H1 (cell line): Measurements from ENCODE around the gene INSYN1. TPM values are rescaled to one million over a fixed set of nuclear protein-coding genes. Genes with fewer than 3 reads are reported as not detected.

Source experiments
- CTCF ChIA-PET: fragments of 300-600 bp; sonication (Branson Sonifier 250); formaldehyde crosslinking; loops from one replicate; lab custom pipeline; 2021; ENCODE audit not compliant: partially characterized antibody; lab: Charles Lee
- POLR2A ChIA-PET: fragments of 300-600 bp; sonication (Branson Sonifier 250); formaldehyde crosslinking; loops from one replicate; lab custom pipeline; 2021; ENCODE audit warnings: inconsistent platforms; ENCODE audit not compliant: partially characterized antibody; lab: Charles Lee
- DNase-seq, 2 experiments: peaks; one replicate each; pipeline versions ENCODE4 v3.0.0 to v3.0.0-alpha.2; 2010 to 2022; ENCODE audit warnings: low spot score in 2 of 2, low read depth in 1 of 2, mixed read lengths in 1 of 2
- FAIRE-seq: peaks from 2 replicates; lab custom pipeline; 2011; peaks lifted over from hg19 to GRCh38; lab: Jason Lieb, UNC
- H2AFZ ChIP-seq: 2 replicates; pipeline ENCODE4 v1.8.1; 2012; ENCODE audit warnings: low read length, inconsistent platforms
- H2AK5ac ChIP-seq: 2 replicates; pipeline ENCODE4 v1.6.1; 2013; ENCODE audit warnings: low read depth, low read length
- H2BK120ac ChIP-seq: replicated peaks from 2 replicates; pipeline ENCODE3; 2013; ENCODE audit warnings: low read depth, low read length, inconsistent platforms
- H2BK12ac ChIP-seq: 2 replicates; pipeline ENCODE4 v1.6.1; 2013; ENCODE audit warnings: low read depth, low read length
- H2BK15ac ChIP-seq: 2 replicates; pipeline ENCODE4 v1.6.1; 2013; ENCODE audit warnings: low read length
- H2BK20ac ChIP-seq: 2 replicates; pipeline ENCODE4 v1.6.1; 2013; ENCODE audit warnings: low read length
- H2BK5ac ChIP-seq: 2 replicates; pipeline ENCODE4 v1.6.1; 2013; ENCODE audit warnings: low read depth, low read length
- H3K14ac ChIP-seq: 2 replicates; pipeline ENCODE4 v1.6.1; 2013; ENCODE audit warnings: inconsistent platforms; ENCODE audit not compliant: insufficient read length
- H3K18ac ChIP-seq: 2 replicates; pipeline ENCODE4 v1.6.1; 2013; ENCODE audit warnings: low read length; ENCODE audit errors: extremely low read depth
- H3K23ac ChIP-seq: 2 replicates; pipeline ENCODE4 v1.6.1; 2013; ENCODE audit warnings: inconsistent platforms; ENCODE audit not compliant: insufficient read length
- H3K23me2 ChIP-seq: 2 replicates; pipeline ENCODE4 v1.6.1; 2013; ENCODE audit warnings: low read depth, low read length
- H3K27ac ChIP-seq: 2 replicates; pipeline ENCODE4 v1.6.1; 2011; ENCODE audit warnings: low read depth, low read length, inconsistent platforms
- H3K27me3 ChIP-seq, 4 experiments: replicated peaks in 1 of 4; 1 replicate in 1 of 4; 2 replicates in 3 of 4; pipeline versions ENCODE4 v1.6.1 to v1.8.1; 2011 to 2013; ENCODE audit warnings: low read length in 3 of 4, mild to moderate bottlenecking in 3 of 4, inconsistent platforms in 2 of 4, mixed read lengths in 2 of 4, moderate library complexity in 1 of 4; ENCODE audit not compliant: control insufficient read depth in 3 of 4, insufficient read depth in 3 of 4; ENCODE audit errors: extremely low read depth in 1 of 4
- H3K36me3 ChIP-seq, 4 experiments: 2 replicates each; pipeline versions ENCODE4 v1.6.1 to v1.8.1; 2011 to 2013; ENCODE audit warnings: mild to moderate bottlenecking in 4 of 4, low read length in 3 of 4, moderate library complexity in 2 of 4, control low read depth in 1 of 4, inconsistent platforms in 1 of 4; ENCODE audit not compliant: insufficient read depth in 4 of 4, control insufficient read depth in 2 of 4
- H3K4ac ChIP-seq: replicated peaks from 2 replicates; pipeline ENCODE3; 2013; ENCODE audit warnings: low read length, low read depth, mixed read lengths, inconsistent platforms; ENCODE audit not compliant: insufficient read length
- H3K4me1 ChIP-seq, 4 experiments: replicated peaks in 1 of 4; 1 replicate in 1 of 4; 2 replicates in 3 of 4; pipeline versions ENCODE4 v1.6.1 to v1.8.1; 2011 to 2013; ENCODE audit warnings: low read length in 3 of 4, inconsistent platforms in 2 of 4, mixed read lengths in 1 of 4; ENCODE audit not compliant: insufficient read depth in 4 of 4, control insufficient read depth in 3 of 4
- H3K4me2 ChIP-seq, 2 experiments: 2 replicates each; pipeline versions ENCODE4 v1.6.1 to v1.8.1; 2011 to 2013; ENCODE audit warnings: low read depth in 2 of 2, low read length in 2 of 2, control low read depth in 1 of 2, inconsistent platforms in 1 of 2, mild to moderate bottlenecking in 1 of 2; ENCODE audit not compliant: insufficient read depth in 1 of 2
- H3K4me3 ChIP-seq, 4 experiments: fragments of 200-600, 300-600 bp in 1 of 4; sonication (generic), shearing (Covaris generic), sonication (Bioruptor Twin) in 1 of 4; 2 replicates each; pipeline versions ENCODE4 v1.5.1 to v1.8.1; 2011 to 2016; ENCODE audit warnings: low read length in 4 of 4, low read depth in 3 of 4, control low read depth in 2 of 4, inconsistent platforms in 2 of 4, mild to moderate bottlenecking in 2 of 4, mixed read lengths in 1 of 4, moderate library complexity in 1 of 4; ENCODE audit not compliant: insufficient read depth in 2 of 4; ENCODE audit errors: extremely low read depth in 1 of 4
- H3K56ac ChIP-seq: replicated peaks from 2 replicates; pipeline ENCODE3; 2013; ENCODE audit warnings: low read depth, mild to moderate bottlenecking, mixed read lengths, low read length, inconsistent platforms; ENCODE audit not compliant: insufficient read length
- H3K79me1 ChIP-seq: 2 replicates; pipeline ENCODE4 v1.6.1; 2013; ENCODE audit warnings: low read depth, low read length, control low read depth
- H3K79me2 ChIP-seq, 2 experiments: 2 replicates each; pipeline versions ENCODE4 v1.6.1 to v1.8.1; 2012 to 2013; ENCODE audit warnings: low read length in 2 of 2, mild to moderate bottlenecking in 2 of 2, inconsistent platforms in 1 of 2; ENCODE audit not compliant: insufficient read depth in 2 of 2, control insufficient read depth in 1 of 2
- H3K9ac ChIP-seq, 4 experiments: replicated peaks in 1 of 4; 1 replicate in 1 of 4; 2 replicates in 3 of 4; pipeline versions ENCODE4 v1.6.1 to v1.8.1; 2011 to 2013; ENCODE audit warnings: low read depth in 3 of 4, low read length in 3 of 4, control low read depth in 2 of 4, mild to moderate bottlenecking in 2 of 4, moderate library complexity in 2 of 4, inconsistent platforms in 1 of 4; ENCODE audit errors: extremely low read depth in 1 of 4
- H3K9me3 ChIP-seq, 2 experiments: 2 replicates each; pipeline versions ENCODE4 v1.6.1 to v1.8.1; 2012 to 2013; ENCODE audit warnings: mild to moderate bottlenecking in 2 of 2, moderate library complexity in 2 of 2, control low read depth in 1 of 2, inconsistent platforms in 1 of 2, low read depth in 1 of 2, low read length in 1 of 2, mixed read lengths in 1 of 2; ENCODE audit not compliant: insufficient read depth in 2 of 2
- H4K20me1 ChIP-seq, 2 experiments: replicated peaks in 1 of 2; 2 replicates each; pipeline versions ENCODE3 to v1.8.1; 2011 to 2013; ENCODE audit warnings: inconsistent platforms in 2 of 2, low read length in 2 of 2, mild to moderate bottlenecking in 1 of 2; ENCODE audit not compliant: insufficient read depth in 2 of 2, control insufficient read depth in 1 of 2
- H4K5ac ChIP-seq: 2 replicates; pipeline ENCODE4 v1.6.1; 2013; ENCODE audit warnings: low read length, low read depth, mixed read lengths, inconsistent platforms; ENCODE audit not compliant: insufficient read length
- H4K8ac ChIP-seq: 2 replicates; pipeline ENCODE4 v1.8.0; 2013; ENCODE audit warnings: mild to moderate bottlenecking, moderate library complexity, low read length, inconsistent platforms; ENCODE audit not compliant: insufficient read depth; ENCODE audit errors: extremely low read depth
- H4K91ac ChIP-seq: replicated peaks from 2 replicates; pipeline ENCODE3; 2013; ENCODE audit warnings: low read length, mixed read lengths, inconsistent platforms; ENCODE audit not compliant: insufficient read length
- JUN ChIP-seq: IDR thresholded peaks from 2 replicates; pipeline ENCODE4 v1.6.1; 2011; ENCODE audit warnings: low read depth, mild to moderate bottlenecking, improper control_type of control experiment, low read length
- MAX ChIP-seq: IDR thresholded peaks from 2 replicates; pipeline ENCODE4 v1.6.1; 2012; ENCODE audit warnings: inconsistent platforms
- POLR2A ChIP-seq, 2 experiments: IDR thresholded peaks; 1 replicate in 1 of 2; 2 replicates in 1 of 2; pipeline ENCODE4 v1.6.1; 2011; ENCODE audit warnings: low read depth in 2 of 2, low read length in 2 of 2, mild to moderate bottlenecking in 2 of 2; ENCODE audit errors: control extremely low read depth in 1 of 2
- RAD21 ChIP-seq, 2 experiments: IDR thresholded peaks in 1 of 2; conservative IDR thresholded peaks in 1 of 2; 2 replicates each; pipeline ENCODE4 v1.6.1; 2011; ENCODE audit warnings: low read depth in 2 of 2, low read length in 2 of 2, improper control_type of control experiment in 1 of 2, inconsistent platforms in 1 of 2, mild to moderate bottlenecking in 1 of 2, moderate library complexity in 1 of 2
- SAP30 ChIP-seq: fragments of 300-600 bp; sonication (generic); IDR thresholded peaks from 2 replicates; pipeline ENCODE4 v1.7.1; 2012; ENCODE audit warnings: low read length, moderate library complexity, mild to moderate bottlenecking, inconsistent platforms; ENCODE audit not compliant: insufficient read depth, insufficient replicate concordance
- SP1 ChIP-seq: IDR thresholded peaks from 2 replicates; pipeline ENCODE4 v1.6.1; 2011; ENCODE audit warnings: low read depth, low read length
- SUZ12 ChIP-seq: fragments of 200-600 bp; sonication (generic); IDR thresholded peaks from 2 replicates; pipeline ENCODE4 v1.6.1; 2012; ENCODE audit warnings: mild to moderate bottlenecking, inconsistent platforms, low read length, moderate library complexity, mixed read lengths
- TAF7 ChIP-seq: optimal IDR thresholded peaks from 2 replicates; pipeline ENCODE3; 2011; ENCODE audit warnings: low read depth, mild to moderate bottlenecking, inconsistent platforms, low read length, moderate library complexity, borderline replicate concordance
- WGBS, 2 experiments: shearing (Covaris generic) in 1 of 2; methylation state at CpG; one replicate each; pipeline versions ENCODE4 v1.1.6 to v1.1.7; 2013 to 2015; ENCODE audit warnings: low lambda C conversion rate in 2 of 2, mixed read lengths in 2 of 2, inconsistent platforms in 1 of 2, low coverage in 1 of 2, missing lambda C conversion rate in 1 of 2; ENCODE audit not compliant: insufficient replicate concordance in 2 of 2, insufficient coverage in 1 of 2, insufficient read length in 1 of 2; ENCODE audit errors: extremely low coverage in 1 of 2, missing lambda C conversion rate in 1 of 2; 5-methylcytosine and 5-hydroxymethylcytosine counted together
- polyA plus RNA-seq, 7 experiments: library from polyadenylated mRNA; depleted of rRNA in 3 of 7; stranded (reverse) in 5 of 7; unstranded in 2 of 7; fragments of >200 nt in 5 of 7; fragments of 200-250 nt in 2 of 7; gene quantifications; 1 replicate in 5 of 7; 2 replicates in 1 of 7; 4 replicates in 1 of 7; pipeline versions ENCODE4 v1.2.1 to v1.2.3, GENCODE V29; 2011 to 2013; ENCODE audit warnings: missing spikeins in 2 of 7, mixed read lengths in 2 of 7
- total RNA-seq: library from RNA; stranded (reverse); fragmentation: NEBNext Ultra II Directional; extraction: Animal tissue kit (Norgen Biotek cat#: 25700); gene quantifications from 2 replicates; pipeline ENCODE4 v1.2.1, GENCODE V29; 2021
- TF ChIP-seq, protein P1 (sequence below), 3 experiments: IDR thresholded peaks; 1 replicate in 2 of 3; 2 replicates in 1 of 3; pipeline versions ENCODE4 v1.5.1 to v1.6.1; 2011; ENCODE audit warnings: low read length in 3 of 3, mild to moderate bottlenecking in 3 of 3, inconsistent platforms in 2 of 3, low read depth in 1 of 3, moderate library complexity in 1 of 3; ENCODE audit not compliant: insufficient read depth in 1 of 3; ENCODE audit errors: control extremely low read depth in 1 of 3

Gene INSYN1
- total and polyA plus RNA-seq, 2 of the 8 experiments (the other 6 are each of a cell fraction or from before 2014, with no cell fraction given), result 7.2 to 10.2 TPM

GRCh38 chr15:73691396-73691795 lies 61.8 kb downstream of the INSYN1 start:
- no peak for DNase-seq
- Histone ChIP-seq H2BK5ac (0 out of 2 replicates have a peak overlapping the region, but pooled peaks have one; percentile 6), H4K8ac (no peak overlapping the region), H2BK20ac (no peak overlapping the region), H3K79me1 (peaks cover 28% of the 10 kb centered on the region), H3K4me1 (peaks cover 1 to 29% (median 10%) of the 10 kb centered on the region in 4 experiments), H3K4ac (no peak overlapping the region), H3K27ac (no peak overlapping the region), H2AFZ (no peak overlapping the region), H3K79me2 (peaks cover 24 to 99% of the 10 kb centered on the region in 2 experiments), H3K9me3 (no peaks in the 10 kb centered on the region), H2AK5ac (no peak overlapping the region), H3K23ac (no peak overlapping the region), H3K18ac (no peak overlapping the region), H2BK15ac (no peak overlapping the region), H3K4me2 (peak overlapping the region in 1 of 2 experiments; percentile 6; a peak in 1 of 4 replicates), H3K14ac (no peak overlapping the region), H3K36me3 (no peaks in the 10 kb centered on the region), H3K9ac (no peak overlapping the region), H4K5ac (no peak overlapping the region), H3K4me3 (no peak overlapping the region), H4K91ac (no peak overlapping the region), H3K56ac (no peak overlapping the region), H4K20me1 (peaks cover 31 to 35% of the 10 kb centered on the region in 2 experiments), H3K23me2 (no peaks in the 10 kb centered on the region), H2BK120ac (no peak overlapping the region), H2BK12ac (no peak overlapping the region), H3K27me3 (no peaks in the 10 kb centered on the region)
- 79% methylated on average over 6 of the region's 6 CpGs; no CpG with 5 or more reads in 1 of the 2 experiments for WGBS, 2 experiments
- POLR2A ChIA-PET, result interaction anchor here (0.6 to 1.2 kb wide), 2 partner anchors 8 to 47 kb away, joined by 3 to 6 read pairs; no protein-coding TSS in a partner anchor
- FAIRE-seq, result peak; percentile 13
- CTCF ChIA-PET, result interaction anchor here (0.6 to 18.5 kb wide), 15 partner anchors 9 to 1017 kb away, joined by 3 to 496 read pairs (median 3); partner anchors contain the start of genes CD276 and NPTN
- TF ChIP-seq SP1 (0 out of 2 replicates have a peak, but pooled peaks have one; percentile 41), SAP30 (no peak), JUN (no peak), MAX (peak; percentile 20; the same call in 1 of the 2 replicates), RAD21 (IDR thresholded peaks at IDR 0.05 in 1 of 2, conservative IDR thresholded peaks at IDR 0.05 in 1 of 2; ENCODE audit: low read depth in 2 of 2, low read length in 2 of 2) (peak; percentile 46 to 67), TAF7 (no peak), SUZ12 (no peak), POLR2A (IDR thresholded peaks at IDR 0.05; ENCODE audit: control extremely low read depth in 1 of 2, low read depth in 2 of 2, low read length in 2 of 2) (no peak)
- TF ChIP-seq, protein P1, sequence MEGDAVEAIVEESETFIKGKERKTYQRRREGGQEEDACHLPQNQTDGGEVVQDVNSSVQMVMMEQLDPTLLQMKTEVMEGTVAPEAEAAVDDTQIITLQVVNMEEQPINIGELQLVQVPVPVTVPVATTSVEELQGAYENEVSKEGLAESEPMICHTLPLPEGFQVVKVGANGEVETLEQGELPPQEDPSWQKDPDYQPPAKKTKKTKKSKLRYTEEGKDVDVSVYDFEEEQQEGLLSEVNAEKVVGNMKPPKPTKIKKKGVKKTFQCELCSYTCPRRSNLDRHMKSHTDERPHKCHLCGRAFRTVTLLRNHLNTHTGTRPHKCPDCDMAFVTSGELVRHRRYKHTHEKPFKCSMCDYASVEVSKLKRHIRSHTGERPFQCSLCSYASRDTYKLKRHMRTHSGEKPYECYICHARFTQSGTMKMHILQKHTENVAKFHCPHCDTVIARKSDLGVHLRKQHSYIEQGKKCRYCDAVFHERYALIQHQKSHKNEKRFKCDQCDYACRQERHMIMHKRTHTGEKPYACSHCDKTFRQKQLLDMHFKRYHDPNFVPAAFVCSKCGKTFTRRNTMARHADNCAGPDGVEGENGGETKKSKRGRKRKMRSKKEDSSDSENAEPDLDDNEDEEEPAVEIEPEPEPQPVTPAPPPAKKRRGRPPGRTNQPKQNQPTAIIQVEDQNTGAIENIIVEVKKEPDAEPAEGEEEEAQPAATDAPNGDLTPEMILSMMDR (IDR thresholded peaks at IDR 0.05; ENCODE audit: control extremely low read depth in 1 of 3, insufficient read depth in 1 of 3, low read depth in 1 of 3, low read length in 3 of 3), result peak; percentile 22 to 43 (median 42)
